Suprapubic skin (tissue), 3 donors: ENCODE measurements around the gene TCL1B.

Experiments used
- CTCF ChIP-seq, 2 donors: fragments of 200-600 bp in 1 of 2; fragments of 450-650 bp in 1 of 2; sonication (generic) in 1 of 2; IDR thresholded peaks; one replicate each; pipeline ENCODE4 v1.5.1; 2016 to 2019; ENCODE audit warnings: antibody characterized with exemption in 2 of 2, mild to moderate bottlenecking in 1 of 2, moderate library complexity in 1 of 2
- POLR2A ChIP-seq, 2 donors: fragments of 450-650 bp; IDR thresholded peaks; one replicate each; pipeline ENCODE4 v1.6.1; 2017; ENCODE audit warnings: antibody characterized with exemption in 2 of 2, mild to moderate bottlenecking in 2 of 2, moderate library complexity in 2 of 2

GRCh38 chr14:95741781-95742180 is 55.6 kb downstream of the TCL1B start:
- TF ChIP-seq CTCF (IDR thresholded peaks at IDR 0.05) (no peak), POLR2A (IDR thresholded peaks at IDR 0.05) (no peak)
